Measurements from ENCODE around the gene P2RX4. TPM values are rescaled to one million over a fixed set of nuclear protein-coding genes. Genes with fewer than 3 reads are reported as not detected.
A peak's percentile ranks its signal among the peaks of the same experiment; 100 is the strongest.

Gene P2RX4
- total RNA-seq, 1 experiment from 2014 or later = 7.6 TPM

DNA sequence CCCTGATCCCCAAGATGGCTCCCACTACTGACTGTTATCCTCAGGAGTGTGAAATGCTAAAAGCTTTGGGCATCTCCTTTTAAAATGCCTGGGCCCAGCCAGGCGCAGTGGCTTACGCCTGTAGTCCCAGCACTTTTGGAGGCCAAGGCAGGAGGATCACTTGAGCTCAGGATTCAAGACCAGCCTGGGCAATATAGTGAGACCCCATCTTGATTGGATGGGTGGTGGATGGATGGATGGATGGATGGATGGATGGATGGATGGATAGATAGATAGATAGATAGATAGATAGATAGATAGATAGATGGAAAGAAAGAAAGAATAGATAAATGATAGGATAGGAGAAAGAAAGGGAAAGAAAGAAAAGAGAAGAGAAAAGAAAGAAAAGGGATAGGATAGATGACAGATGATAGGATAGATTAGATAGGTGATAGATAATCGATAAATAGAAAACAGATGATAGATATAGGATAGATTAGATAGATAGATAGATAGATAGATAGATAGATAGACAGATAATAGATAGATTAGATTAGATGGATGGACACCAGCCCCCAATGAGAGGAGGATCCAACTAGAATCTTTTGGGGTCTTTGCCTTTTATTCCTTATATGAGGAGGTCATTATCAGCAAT lies 9.5 kb downstream of the P2RX4 start:
- TF ChIP-seq EZH2 (IDR thresholded peaks at IDR 0.05; ENCODE audit: borderline replicate concordance, low read depth, low read length, poor library complexity, severe bottlenecking) = no peak
- TF ChIP-seq, protein P1, sequence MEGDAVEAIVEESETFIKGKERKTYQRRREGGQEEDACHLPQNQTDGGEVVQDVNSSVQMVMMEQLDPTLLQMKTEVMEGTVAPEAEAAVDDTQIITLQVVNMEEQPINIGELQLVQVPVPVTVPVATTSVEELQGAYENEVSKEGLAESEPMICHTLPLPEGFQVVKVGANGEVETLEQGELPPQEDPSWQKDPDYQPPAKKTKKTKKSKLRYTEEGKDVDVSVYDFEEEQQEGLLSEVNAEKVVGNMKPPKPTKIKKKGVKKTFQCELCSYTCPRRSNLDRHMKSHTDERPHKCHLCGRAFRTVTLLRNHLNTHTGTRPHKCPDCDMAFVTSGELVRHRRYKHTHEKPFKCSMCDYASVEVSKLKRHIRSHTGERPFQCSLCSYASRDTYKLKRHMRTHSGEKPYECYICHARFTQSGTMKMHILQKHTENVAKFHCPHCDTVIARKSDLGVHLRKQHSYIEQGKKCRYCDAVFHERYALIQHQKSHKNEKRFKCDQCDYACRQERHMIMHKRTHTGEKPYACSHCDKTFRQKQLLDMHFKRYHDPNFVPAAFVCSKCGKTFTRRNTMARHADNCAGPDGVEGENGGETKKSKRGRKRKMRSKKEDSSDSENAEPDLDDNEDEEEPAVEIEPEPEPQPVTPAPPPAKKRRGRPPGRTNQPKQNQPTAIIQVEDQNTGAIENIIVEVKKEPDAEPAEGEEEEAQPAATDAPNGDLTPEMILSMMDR (conservative IDR thresholded peaks at IDR 0.05; ENCODE audit: low read depth, low read length) = no peak
- H3K4me1 ChIP-seq (ENCODE audit: insufficient read depth, low read length, poor library complexity, severe bottlenecking) = no peaks in the 10 kb centered on the region
- POLR2A ChIA-PET (ENCODE audit: low non-redundant PET) = no interaction called here
- H3K27me3 ChIP-seq (replicated peaks; ENCODE audit: insufficient read depth, low read depth, low read length, poor library complexity) = no peaks in the 10 kb centered on the region
- CTCF ChIA-PET = no interaction called here
- no peak overlapping the region for H3K27ac ChIP-seq (ENCODE audit: low read depth, low read length, poor library complexity, severe bottlenecking)
- no TSS peak for BruUV-seq (replicated peaks)
- no peaks in the 10 kb centered on the region for H3K36me3 ChIP-seq (ENCODE audit: insufficient read depth, low read length, poor library complexity, severe bottlenecking)
- no peaks in the 10 kb centered on the region for H3K9me3 ChIP-seq (ENCODE audit: low read depth, low read length, poor library complexity, severe bottlenecking)
- no peak overlapping the region for H3K4me3 ChIP-seq (ENCODE audit: low read depth, low read length, poor library complexity, severe bottlenecking)
- intact Hi-C loops (cut with micrococcal nuclease; ENCODE audit: unreplicated experiment) = no loop called here
- no peak for DNase-seq (ENCODE audit: low spot score)

DNA sequence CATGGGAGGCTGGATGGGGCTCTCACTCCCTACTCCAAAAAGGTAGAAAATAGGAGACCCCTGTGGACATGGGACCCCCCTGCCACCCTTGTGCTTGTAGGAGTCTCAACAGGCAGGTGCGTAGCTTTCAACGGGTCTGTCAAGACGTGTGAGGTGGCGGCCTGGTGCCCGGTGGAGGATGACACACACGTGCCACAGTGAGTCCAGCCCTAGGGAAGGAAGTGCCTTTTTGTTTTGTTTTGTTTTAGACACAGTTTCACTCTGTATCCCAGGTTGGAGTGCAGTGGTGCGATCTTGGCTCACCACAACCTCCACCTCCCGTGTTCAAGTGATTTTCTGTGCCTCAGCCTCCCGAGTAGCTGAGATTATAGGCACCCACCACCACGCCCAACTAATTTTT lies 12.9 kb downstream of the P2RX4 start:
- Histone ChIP-seq H3K36me3 (ENCODE audit: insufficient read depth, low read length, poor library complexity, severe bottlenecking) (no peaks in the 10 kb centered on the region), H3K27me3 (replicated peaks; ENCODE audit: insufficient read depth, low read depth, low read length, poor library complexity) (no peaks in the 10 kb centered on the region), H3K9me3 (ENCODE audit: low read depth, low read length, poor library complexity, severe bottlenecking) (no peaks in the 10 kb centered on the region), H3K4me1 (ENCODE audit: insufficient read depth, low read length, poor library complexity, severe bottlenecking) (no peaks in the 10 kb centered on the region), H3K27ac (ENCODE audit: low read depth, low read length, poor library complexity, severe bottlenecking) (no peak overlapping the region), H3K4me3 (ENCODE audit: low read depth, low read length, poor library complexity, severe bottlenecking) (no peak overlapping the region)
- TF ChIP-seq, protein P1 (conservative IDR thresholded peaks at IDR 0.05; ENCODE audit: low read depth, low read length) = no peak
- no peak for TF ChIP-seq EZH2 (IDR thresholded peaks at IDR 0.05; ENCODE audit: borderline replicate concordance, low read depth, low read length, poor library complexity, severe bottlenecking)
- CTCF ChIA-PET = no interaction called here
- BruUV-seq (replicated peaks) = no TSS peak
- intact Hi-C loops (cut with micrococcal nuclease; ENCODE audit: unreplicated experiment) = no loop called here
- POLR2A ChIA-PET (ENCODE audit: low non-redundant PET) = no interaction called here
- DNase-seq (ENCODE audit: low spot score) = no peak

DNA sequence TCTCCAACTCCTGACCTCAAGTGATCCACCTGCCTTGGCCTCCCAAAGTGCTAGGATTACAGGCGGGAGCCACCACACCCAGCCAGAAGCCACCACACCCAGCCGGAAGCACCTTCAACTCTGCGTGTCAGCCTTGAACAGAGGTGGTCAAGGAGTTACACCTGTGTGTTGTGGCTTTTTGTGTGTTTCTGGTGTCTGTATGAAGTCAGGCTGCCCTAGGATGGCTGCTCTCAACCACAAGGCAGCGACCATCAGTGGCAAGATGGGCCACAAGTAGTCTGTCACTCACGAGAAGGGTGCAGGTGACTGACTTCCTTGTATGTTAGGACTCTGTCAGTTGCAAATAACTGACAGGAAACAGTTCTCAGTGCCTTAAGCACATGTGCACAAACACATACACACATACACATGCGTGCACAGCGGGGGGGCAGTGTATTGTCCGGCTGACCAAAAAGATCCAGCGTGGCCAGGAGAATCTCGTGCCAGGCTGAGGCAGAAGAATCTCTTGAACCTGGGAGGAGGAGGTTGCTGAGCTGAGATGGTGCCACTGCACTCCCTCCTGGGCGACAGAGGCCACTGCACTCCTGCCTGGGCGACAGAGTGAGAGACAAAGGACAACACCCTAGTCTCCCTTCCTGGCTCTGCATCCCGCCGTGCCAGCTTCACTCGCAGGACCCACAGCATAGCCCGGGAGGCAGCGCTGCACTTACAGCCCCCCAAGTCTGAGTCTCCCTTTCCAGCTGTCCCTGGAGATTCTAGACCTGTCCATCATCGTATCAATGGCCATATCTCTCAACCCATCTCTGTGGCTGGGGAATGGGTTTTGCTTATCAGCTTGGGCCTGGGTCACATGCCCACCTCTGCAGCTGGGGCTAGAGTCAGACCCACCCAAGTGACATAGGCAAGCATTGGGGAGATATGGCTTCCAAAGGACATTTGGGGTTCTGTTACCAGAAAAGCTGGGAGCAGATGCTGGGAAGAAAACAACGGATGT lies 13.7 kb downstream of the P2RX4 start:
- TF ChIP-seq, protein P1 (conservative IDR thresholded peaks at IDR 0.05; ENCODE audit: low read depth, low read length) = peak; percentile 29; the same call in 1 of the 2 replicates
- no peak for TF ChIP-seq EZH2 (IDR thresholded peaks at IDR 0.05; ENCODE audit: borderline replicate concordance, low read depth, low read length, poor library complexity, severe bottlenecking)
- no peak overlapping the region for H3K27ac ChIP-seq (ENCODE audit: low read depth, low read length, poor library complexity, severe bottlenecking)
- DNase-seq (ENCODE audit: low spot score) = no peak
- POLR2A ChIA-PET (ENCODE audit: low non-redundant PET) = no interaction called here
- CTCF ChIA-PET = no interaction called here
- no peaks in the 10 kb centered on the region for H3K9me3 ChIP-seq (ENCODE audit: low read depth, low read length, poor library complexity, severe bottlenecking)
- no peaks in the 10 kb centered on the region for H3K36me3 ChIP-seq (ENCODE audit: insufficient read depth, low read length, poor library complexity, severe bottlenecking)
- no peak overlapping the region for H3K4me3 ChIP-seq (ENCODE audit: low read depth, low read length, poor library complexity, severe bottlenecking)
- intact Hi-C loops (cut with micrococcal nuclease; ENCODE audit: unreplicated experiment) = no loop called here
- no peaks in the 10 kb centered on the region for H3K4me1 ChIP-seq (ENCODE audit: insufficient read depth, low read length, poor library complexity, severe bottlenecking)
- BruUV-seq (replicated peaks) = no TSS peak
- no peaks in the 10 kb centered on the region for H3K27me3 ChIP-seq (replicated peaks; ENCODE audit: insufficient read depth, low read depth, low read length, poor library complexity)

All from A673 (cell line).